HCT116 (cell line): ENCODE results near the gene E2F6. TPM values are rescaled to one million over a fixed set of nuclear protein-coding genes. Genes with fewer than 3 reads are reported as not detected.

Experiments
- ATAC-seq: fragments of 200-7000 bp; cut with Tn5 transposase; 2 replicates; pipeline ENCODE4 v1.9.1; 2020; ENCODE audit warnings: mild to moderate bottlenecking, moderate library complexity
- BruUV-seq: library from RNA; stranded (reverse); fragments of 400-500 nt; replicated peaks from 2 replicates; lab custom pipeline; 2021; lab: Mats Ljungman, UMichigan
- CTCF ChIA-PET: fragments of 300-600 bp; sonication (Branson Sonifier 250); formaldehyde crosslinking; loops from one replicate; lab custom pipeline; 2021; ENCODE audit warnings: antibody characterized with exemption; lab: Charles Lee
- POLR2A ChIA-PET: fragments of 300-600, 350-600 bp; sonication (Branson Sonifier 250); formaldehyde crosslinking; loops from one replicate; lab custom pipeline; 2021; ENCODE audit warnings: antibody characterized with exemption; lab: Charles Lee
- RAD21 ChIA-PET, 2 experiments: fragments of 300-600 bp; sonication (Branson Sonifier 250); formaldehyde crosslinking; loops; one replicate each; lab custom pipeline; 2023; ENCODE audit warnings: low total read pairs in 2 of 2; ENCODE audit not compliant: uncharacterized antibody in 2 of 2, unreplicated experiment in 2 of 2, low non-redundant PET in 1 of 2; lab: Charles Lee
- DNase-seq: peaks from one replicate; pipeline ENCODE4 v3.0.0-alpha.2; 2010; ENCODE audit warnings: low read depth, low spot score
- H2AFZ ChIP-seq: fragments of 200-600 bp; shearing (Covaris generic), sonication (generic); 2 replicates; pipeline ENCODE4 v1.6.1; 2017; ENCODE audit warnings: low read depth, mixed run types, mixed read lengths, antibody characterized with exemption, low read length; ENCODE audit not compliant: poor library complexity, severe bottlenecking
- H3K27ac ChIP-seq: 2 replicates; pipeline ENCODE4 v1.5.1; 2012; ENCODE audit warnings: low read depth, low read length
- H3K27me3 ChIP-seq: fragments of 200-600 bp; sonication (generic); 2 replicates; pipeline ENCODE4 v1.6.1; 2016; ENCODE audit warnings: mixed run types, low read length, mixed read lengths; ENCODE audit not compliant: insufficient read depth
- H3K36me3 ChIP-seq, 2 experiments: fragments of 200-500 bp in 1 of 2; fragments of 200-600 bp in 1 of 2; sonication (Bioruptor generic) in 1 of 2; sonication (generic) in 1 of 2; 2 replicates each; pipeline versions ENCODE4 v1.5.1 to v1.6.1; 2014 to 2016; ENCODE audit warnings: low read length in 2 of 2, inconsistent platforms in 1 of 2, mixed read lengths in 1 of 2, mixed run types in 1 of 2; ENCODE audit not compliant: insufficient read depth in 2 of 2, control insufficient read depth in 1 of 2
- H3K4me1 ChIP-seq, 2 experiments: fragments of 200-600 bp in 1 of 2; sonication (generic) in 1 of 2; 2 replicates each; pipeline versions ENCODE4 v1.5.1 to v1.6.1; 2012 to 2017; ENCODE audit warnings: low read length in 2 of 2, inconsistent platforms in 1 of 2, mild to moderate bottlenecking in 1 of 2, mixed read lengths in 1 of 2, mixed run types in 1 of 2, moderate library complexity in 1 of 2; ENCODE audit not compliant: insufficient read depth in 2 of 2, control insufficient read depth in 1 of 2
- H3K4me2 ChIP-seq: fragments of 200-600 bp; sonication (generic); 2 replicates; pipeline ENCODE4 v1.6.1; 2017; ENCODE audit warnings: mixed run types, low read length, mixed read lengths
- H3K4me3 ChIP-seq, 2 experiments: fragments of 200-600 bp in 1 of 2; sonication (generic) in 1 of 2; replicated peaks in 1 of 2; 2 replicates each; pipeline ENCODE4 v1.5.1; 2011 to 2016; ENCODE audit warnings: low read length in 2 of 2, control low read depth in 1 of 2, low read depth in 1 of 2, mild to moderate bottlenecking in 1 of 2, mixed read lengths in 1 of 2, mixed run types in 1 of 2
- H3K79me2 ChIP-seq: fragments of 200-600 bp; sonication (generic); 2 replicates; pipeline ENCODE4 v1.6.1; 2017; ENCODE audit warnings: mild to moderate bottlenecking, mixed run types, low read length, moderate library complexity, mixed read lengths; ENCODE audit not compliant: insufficient read depth
- H3K9ac ChIP-seq: fragments of 200-600 bp; sonication (generic); 2 replicates; pipeline ENCODE4 v1.6.1; 2016; ENCODE audit warnings: low read length, mixed read lengths
- H3K9me2 ChIP-seq: fragments of 200-600 bp; sonication (generic), shearing (Covaris generic); 2 replicates; pipeline ENCODE4 v1.6.1; 2017; ENCODE audit warnings: mixed run types, mild to moderate bottlenecking, moderate library complexity; ENCODE audit not compliant: insufficient read depth
- H3K9me3 ChIP-seq, 2 experiments: fragments of 200-500 bp in 1 of 2; fragments of 200-600 bp in 1 of 2; sonication (Bioruptor generic) in 1 of 2; sonication (generic) in 1 of 2; 2 replicates each; pipeline ENCODE4 v1.6.1; 2014 to 2017; ENCODE audit warnings: low read length in 2 of 2, mixed read lengths in 2 of 2, inconsistent platforms in 1 of 2, low read depth in 1 of 2, mild to moderate bottlenecking in 1 of 2, mixed run types in 1 of 2, moderate library complexity in 1 of 2; ENCODE audit not compliant: control insufficient read depth in 1 of 2, insufficient read depth in 1 of 2
- H4K20me1 ChIP-seq: fragments of 200-600 bp; sonication (generic), shearing (Covaris generic); 2 replicates; pipeline ENCODE4 v1.6.1; 2017; ENCODE audit warnings: mixed run types, mild to moderate bottlenecking, moderate library complexity; ENCODE audit not compliant: insufficient read depth
- ELF1 ChIP-seq: IDR thresholded peaks from 2 replicates; pipeline ENCODE4 v1.6.1; 2012; ENCODE audit warnings: low read depth, borderline replicate concordance
- EZH2 ChIP-seq: fragments of 200-600 bp; sonication (generic); IDR thresholded peaks from 2 replicates; pipeline ENCODE4 v1.6.1; 2017; ENCODE audit warnings: antibody characterized with exemption, mixed run types
- EZH2phosphoT487 ChIP-seq: fragments of 200-600 bp; IDR thresholded peaks from 2 replicates; pipeline ENCODE4 v1.6.1; 2018; ENCODE audit warnings: antibody characterized with exemption, borderline replicate concordance
- FOSL1 ChIP-seq: IDR thresholded peaks from 2 replicates; pipeline ENCODE4 v1.6.1; 2012; ENCODE audit warnings: low read depth
- POLR2AphosphoS5 ChIP-seq: IDR thresholded peaks from 2 replicates; pipeline ENCODE4 v1.6.1; 2011; ENCODE audit warnings: mild to moderate bottlenecking, low read depth, low read length, moderate library complexity
- RAD21 ChIP-seq: IDR thresholded peaks from 2 replicates; pipeline ENCODE4 v1.6.1; 2012; ENCODE audit warnings: low read depth, mild to moderate bottlenecking
- REST ChIP-seq: IDR thresholded peaks from 2 replicates; pipeline ENCODE4 v1.6.1; 2012; ENCODE audit warnings: low read depth
- SIN3A ChIP-seq: IDR thresholded peaks from 2 replicates; pipeline ENCODE4 v1.6.1; 2012; ENCODE audit warnings: low read depth
- YY1 ChIP-seq: IDR thresholded peaks from 2 replicates; pipeline ENCODE4 v1.6.1; 2011; ENCODE audit warnings: low read length, low read depth, moderate library complexity, mild to moderate bottlenecking; ENCODE audit not compliant: insufficient replicate concordance; ENCODE audit errors: extremely low read depth
- intact Hi-C: fragments of 100-400 bp; cut with micrococcal nuclease; formaldehyde crosslinking; loops from 2 replicates; pipeline ENCODE4 v1.10.0; 2022
- total RNA-seq: library from RNA; stranded (reverse); gene quantifications from one replicate; pipeline ENCODE4 v1.2.1, GENCODE V29; 2021; ENCODE audit not compliant: unreplicated experiment
- TF ChIP-seq, protein P1 (sequence below): IDR thresholded peaks from 2 replicates; pipeline ENCODE4 v1.6.1; 2011; ENCODE audit warnings: mild to moderate bottlenecking, low read length, moderate library complexity; ENCODE audit not compliant: insufficient replicate concordance; ENCODE audit errors: extremely low read depth
- TF ChIP-seq, protein P2 (sequence below): IDR thresholded peaks from 2 replicates; pipeline ENCODE4 v1.6.1; 2012

The E2F6 gene
- total RNA-seq, 1 experiment from 2014 or later = 22.8 TPM

- H3K27me3 ChIP-seq = no peaks in the 10 kb centered on the region
- no peak overlapping the region for H3K27ac ChIP-seq
- TF ChIP-seq FOSL1 = no peak
- TF ChIP-seq YY1 = no peak
- TF ChIP-seq REST = no peak
- TF ChIP-seq ELF1 = no peak
- TF ChIP-seq, protein P1, sequence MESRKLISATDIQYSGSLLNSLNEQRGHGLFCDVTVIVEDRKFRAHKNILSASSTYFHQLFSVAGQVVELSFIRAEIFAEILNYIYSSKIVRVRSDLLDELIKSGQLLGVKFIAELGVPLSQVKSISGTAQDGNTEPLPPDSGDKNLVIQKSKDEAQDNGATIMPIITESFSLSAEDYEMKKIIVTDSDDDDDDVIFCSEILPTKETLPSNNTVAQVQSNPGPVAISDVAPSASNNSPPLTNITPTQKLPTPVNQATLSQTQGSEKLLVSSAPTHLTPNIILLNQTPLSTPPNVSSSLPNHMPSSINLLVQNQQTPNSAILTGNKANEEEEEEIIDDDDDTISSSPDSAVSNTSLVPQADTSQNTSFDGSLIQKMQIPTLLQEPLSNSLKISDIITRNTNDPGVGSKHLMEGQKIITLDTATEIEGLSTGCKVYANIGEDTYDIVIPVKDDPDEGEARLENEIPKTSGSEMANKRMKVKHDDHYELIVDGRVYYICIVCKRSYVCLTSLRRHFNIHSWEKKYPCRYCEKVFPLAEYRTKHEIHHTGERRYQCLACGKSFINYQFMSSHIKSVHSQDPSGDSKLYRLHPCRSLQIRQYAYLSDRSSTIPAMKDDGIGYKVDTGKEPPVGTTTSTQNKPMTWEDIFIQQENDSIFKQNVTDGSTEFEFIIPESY = no peak
- TF ChIP-seq, protein P2, sequence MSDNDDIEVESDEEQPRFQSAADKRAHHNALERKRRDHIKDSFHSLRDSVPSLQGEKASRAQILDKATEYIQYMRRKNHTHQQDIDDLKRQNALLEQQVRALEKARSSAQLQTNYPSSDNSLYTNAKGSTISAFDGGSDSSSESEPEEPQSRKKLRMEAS = no peak
- TF ChIP-seq POLR2AphosphoS5 = no peak
- TF ChIP-seq EZH2 = no peak
- TF ChIP-seq EZH2phosphoT487 = no peak
- no peak for TF ChIP-seq RAD21
- TF ChIP-seq SIN3A = no peak
- DNase-seq (no peak), ATAC-seq (no peak)
- no peaks in the 10 kb centered on the region for H3K9me2 ChIP-seq
- BruUV-seq = no TSS peak
- H3K79me2 ChIP-seq = no peaks in the 10 kb centered on the region
- H4K20me1 ChIP-seq = no peaks in the 10 kb centered on the region
- CTCF ChIA-PET = no interaction called here
- POLR2A ChIA-PET = no interaction called here
- no peak overlapping the region for H3K4me2 ChIP-seq
- no peaks in the 10 kb centered on the region for H3K36me3 ChIP-seq
- no peak overlapping the region for H3K9ac ChIP-seq
- no peak overlapping the region for H2AFZ ChIP-seq
- intact Hi-C loops = no loop called here
- H3K4me1 ChIP-seq = peaks cover 15 to 25% of the 10 kb centered on the region in 2 experiments; a peak in 3 of 4 replicates
- no peaks in the 10 kb centered on the region for H3K9me3 ChIP-seq
- RAD21 ChIA-PET = no interaction called here
- H3K4me3 ChIP-seq = no peak overlapping the region
Measured at GRCh38 chr2:11503354-11503927, 37.5 kb upstream of the E2F6 start.
